ENCODE measurements around the gene RHEBL1.
A peak's percentile ranks its signal among the peaks of the same experiment; 100 is the strongest.

The RHEBL1 gene

DNA sequence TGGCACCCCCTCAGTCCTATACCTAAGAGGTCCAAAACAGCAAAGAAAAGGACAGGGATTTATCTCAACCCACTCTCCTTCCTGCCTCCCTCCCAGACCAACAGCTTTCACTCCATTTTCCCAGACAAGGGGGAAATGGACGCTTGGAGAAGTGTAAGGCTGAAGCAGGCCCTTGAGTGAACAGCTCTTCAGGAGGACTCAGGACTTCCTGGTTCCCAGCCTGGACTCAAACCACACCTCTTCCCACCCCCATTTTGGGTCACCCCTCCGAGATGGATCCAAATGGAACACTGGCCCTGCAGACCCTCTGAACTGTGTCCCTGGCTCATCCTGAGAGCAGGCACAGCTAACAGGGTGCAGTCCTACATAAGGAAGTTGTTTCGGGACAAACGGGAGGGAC is 11.9 kb downstream of the RHEBL1 start:
- TF ChIP-seq POLR2AphosphoS5 (IDR thresholded peaks at IDR 0.05; ENCODE audit: low read depth, low read length) (no peak), SIN3A (IDR thresholded peaks at IDR 0.05; ENCODE audit: borderline replicate concordance, insufficient read depth, low read length) (no peak), TAF1 (IDR thresholded peaks at IDR 0.05; ENCODE audit: borderline replicate concordance, insufficient read depth, low read length) (no peak), FOXP2 (optimal IDR thresholded peaks at IDR 0.05; ENCODE audit: borderline replicate concordance, extremely low read depth, extremely low read length, insufficient read depth) (no peak)
- TF ChIP-seq, protein P1, sequence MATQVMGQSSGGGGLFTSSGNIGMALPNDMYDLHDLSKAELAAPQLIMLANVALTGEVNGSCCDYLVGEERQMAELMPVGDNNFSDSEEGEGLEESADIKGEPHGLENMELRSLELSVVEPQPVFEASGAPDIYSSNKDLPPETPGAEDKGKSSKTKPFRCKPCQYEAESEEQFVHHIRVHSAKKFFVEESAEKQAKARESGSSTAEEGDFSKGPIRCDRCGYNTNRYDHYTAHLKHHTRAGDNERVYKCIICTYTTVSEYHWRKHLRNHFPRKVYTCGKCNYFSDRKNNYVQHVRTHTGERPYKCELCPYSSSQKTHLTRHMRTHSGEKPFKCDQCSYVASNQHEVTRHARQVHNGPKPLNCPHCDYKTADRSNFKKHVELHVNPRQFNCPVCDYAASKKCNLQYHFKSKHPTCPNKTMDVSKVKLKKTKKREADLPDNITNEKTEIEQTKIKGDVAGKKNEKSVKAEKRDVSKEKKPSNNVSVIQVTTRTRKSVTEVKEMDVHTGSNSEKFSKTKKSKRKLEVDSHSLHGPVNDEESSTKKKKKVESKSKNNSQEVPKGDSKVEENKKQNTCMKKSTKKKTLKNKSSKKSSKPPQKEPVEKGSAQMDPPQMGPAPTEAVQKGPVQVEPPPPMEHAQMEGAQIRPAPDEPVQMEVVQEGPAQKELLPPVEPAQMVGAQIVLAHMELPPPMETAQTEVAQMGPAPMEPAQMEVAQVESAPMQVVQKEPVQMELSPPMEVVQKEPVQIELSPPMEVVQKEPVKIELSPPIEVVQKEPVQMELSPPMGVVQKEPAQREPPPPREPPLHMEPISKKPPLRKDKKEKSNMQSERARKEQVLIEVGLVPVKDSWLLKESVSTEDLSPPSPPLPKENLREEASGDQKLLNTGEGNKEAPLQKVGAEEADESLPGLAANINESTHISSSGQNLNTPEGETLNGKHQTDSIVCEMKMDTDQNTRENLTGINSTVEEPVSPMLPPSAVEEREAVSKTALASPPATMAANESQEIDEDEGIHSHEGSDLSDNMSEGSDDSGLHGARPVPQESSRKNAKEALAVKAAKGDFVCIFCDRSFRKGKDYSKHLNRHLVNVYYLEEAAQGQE (IDR thresholded peaks at IDR 0.05; ENCODE audit: insufficient read depth in 1 of 2, low read depth in 2 of 2, low read length in 2 of 2): no peak

DNA sequence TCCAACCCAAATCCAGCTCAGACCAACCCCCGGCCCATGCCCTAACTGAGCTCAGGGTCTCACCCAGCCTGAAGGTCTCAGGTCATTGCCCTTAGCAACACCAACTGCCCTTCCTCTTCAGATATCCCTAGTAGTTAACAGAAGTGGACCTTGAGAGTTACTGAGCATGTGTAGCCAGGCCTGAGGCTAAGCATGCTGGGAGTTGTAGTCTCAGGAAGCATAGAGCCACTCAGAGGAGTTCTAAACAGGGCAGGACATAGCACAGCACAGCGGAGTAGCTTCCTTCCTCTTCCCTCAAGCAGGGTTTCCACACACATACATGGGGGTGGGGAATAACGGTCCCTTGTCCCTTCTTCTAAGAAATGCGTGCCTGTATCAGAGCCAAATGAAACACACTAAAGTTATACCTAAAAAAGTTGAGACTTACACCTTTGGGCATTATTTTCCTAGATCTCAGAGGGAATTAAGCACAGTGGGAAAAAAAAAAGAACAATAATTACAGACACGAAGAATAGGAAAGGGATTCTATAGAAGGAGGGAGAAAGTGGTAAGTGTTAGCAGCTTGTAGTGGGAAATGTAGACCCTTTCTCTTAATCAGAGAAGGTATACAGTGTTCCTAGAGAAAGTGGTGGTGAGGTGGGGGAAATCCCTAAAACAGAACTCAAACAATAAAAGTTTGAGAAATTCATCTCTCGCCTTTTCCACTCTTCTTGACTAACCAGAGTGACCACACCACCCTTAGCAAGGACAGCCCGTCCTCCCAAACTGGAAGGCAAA is 13.6 kb downstream of the RHEBL1 start:
- TF ChIP-seq TAF1 (IDR thresholded peaks at IDR 0.05; ENCODE audit: borderline replicate concordance, insufficient read depth, low read length) (peak; percentile 74; the same call in 1 of the 2 replicates), SIN3A (IDR thresholded peaks at IDR 0.05; ENCODE audit: borderline replicate concordance, insufficient read depth, low read length) (peak; percentile 42; the same call in 1 of the 2 replicates), FOXP2 (optimal IDR thresholded peaks at IDR 0.05; ENCODE audit: borderline replicate concordance, extremely low read depth, extremely low read length, insufficient read depth) (no peak), POLR2AphosphoS5 (IDR thresholded peaks at IDR 0.05; ENCODE audit: low read depth, low read length) (no peak)
- TF ChIP-seq, protein P1 (IDR thresholded peaks at IDR 0.05; ENCODE audit: insufficient read depth in 1 of 2, low read depth in 2 of 2, low read length in 2 of 2): no peak

DNA sequence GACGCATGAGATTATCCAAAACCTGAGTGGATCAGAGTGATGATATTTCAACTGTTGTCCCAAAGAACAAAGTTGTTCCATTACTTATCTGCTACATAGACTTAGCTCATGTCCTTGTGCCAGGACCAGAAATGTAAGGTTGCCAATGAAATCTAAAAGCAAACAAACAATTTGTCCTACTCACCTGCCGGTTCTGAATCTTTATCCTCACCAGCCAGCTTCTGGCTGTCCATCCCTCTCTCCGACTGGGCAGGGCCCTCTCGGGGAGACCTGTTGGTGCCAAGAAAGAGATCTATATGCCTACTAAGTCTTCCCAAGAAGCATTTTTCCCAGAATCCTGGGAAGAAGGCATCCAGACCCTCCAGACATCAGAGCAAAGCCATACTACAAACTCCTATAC is 14.7 kb downstream of the RHEBL1 start:
- TF ChIP-seq, protein P1 (IDR thresholded peaks at IDR 0.05; ENCODE audit: insufficient read depth in 1 of 2, low read depth in 2 of 2, low read length in 2 of 2): no peak
- TF ChIP-seq FOXP2 (optimal IDR thresholded peaks at IDR 0.05; ENCODE audit: borderline replicate concordance, extremely low read depth, extremely low read length, insufficient read depth): no peak
- TF ChIP-seq POLR2AphosphoS5 (IDR thresholded peaks at IDR 0.05; ENCODE audit: low read depth, low read length): no peak
- no peak for TF ChIP-seq SIN3A (IDR thresholded peaks at IDR 0.05; ENCODE audit: borderline replicate concordance, insufficient read depth, low read length)
- no peak for TF ChIP-seq TAF1 (IDR thresholded peaks at IDR 0.05; ENCODE audit: borderline replicate concordance, insufficient read depth, low read length)

DNA sequence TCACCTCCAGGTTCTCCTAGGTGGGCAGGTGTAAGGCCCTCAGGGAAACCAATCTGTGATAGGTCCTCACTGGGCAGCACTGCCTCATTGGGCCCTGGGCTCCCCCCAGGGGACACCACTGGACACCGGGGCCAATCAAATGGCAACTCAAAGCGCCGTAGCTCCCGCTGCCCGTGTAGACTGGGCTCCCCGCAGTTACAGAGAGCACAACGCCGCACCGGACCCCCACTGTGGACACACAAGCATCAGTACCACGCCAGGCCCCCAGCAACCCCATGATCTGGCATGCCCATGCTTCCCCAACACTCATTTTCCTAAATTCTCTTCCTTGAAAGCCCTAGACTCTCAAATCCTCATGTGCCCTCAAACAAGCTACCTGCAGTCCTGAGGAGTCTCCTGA is 15.3 kb downstream of the RHEBL1 start:
- TF ChIP-seq, protein P1 (IDR thresholded peaks at IDR 0.05; ENCODE audit: insufficient read depth in 1 of 2, low read depth in 2 of 2, low read length in 2 of 2): no peak

DNA sequence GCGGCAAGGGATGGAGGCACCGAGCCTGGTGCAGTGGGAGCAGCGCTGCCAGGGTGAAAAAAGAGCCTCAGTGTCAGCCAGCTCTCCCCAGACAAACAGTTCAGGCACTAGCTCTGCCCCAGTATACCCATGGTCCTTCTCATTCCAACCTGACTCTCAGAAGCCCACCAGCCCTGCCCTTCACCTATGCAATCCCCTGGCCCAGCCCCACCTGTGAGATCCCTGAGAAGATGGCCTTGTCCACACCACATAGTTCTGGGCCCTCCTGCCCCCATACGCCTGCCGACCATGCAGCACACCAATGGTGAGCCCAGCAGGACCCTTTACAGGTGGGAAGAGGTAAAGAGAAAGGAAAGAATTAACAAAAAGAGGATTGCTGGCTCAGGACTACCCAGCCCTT is 15.7 kb downstream of the RHEBL1 start:
- TF ChIP-seq FOXP2 (optimal IDR thresholded peaks at IDR 0.05; ENCODE audit: borderline replicate concordance, extremely low read depth, extremely low read length, insufficient read depth) (no peak), SIN3A (IDR thresholded peaks at IDR 0.05; ENCODE audit: borderline replicate concordance, insufficient read depth, low read length) (no peak), TAF1 (IDR thresholded peaks at IDR 0.05; ENCODE audit: borderline replicate concordance, insufficient read depth, low read length) (no peak), POLR2AphosphoS5 (IDR thresholded peaks at IDR 0.05; ENCODE audit: low read depth, low read length) (no peak)
- TF ChIP-seq, protein P1 (IDR thresholded peaks at IDR 0.05; ENCODE audit: insufficient read depth in 1 of 2, low read depth in 2 of 2, low read length in 2 of 2): no peak

All from PFSK-1 (cell line).